GM12892 (cell line): ENCODE data around the gene SERPINE1.

Experiments used
- POLR2A ChIP-seq: IDR thresholded peaks from 2 replicates; pipeline ENCODE4 v1.6.1; 2011; ENCODE audit warnings: low read depth, low read length, control low read depth
- POLR2AphosphoS5 ChIP-seq: IDR thresholded peaks from 2 replicates; pipeline ENCODE4 v1.6.1; 2011; ENCODE audit warnings: low read depth, low read length, control low read depth
- TAF1 ChIP-seq: IDR thresholded peaks from 2 replicates; pipeline ENCODE4 v1.6.1; 2011; ENCODE audit warnings: low read depth, mild to moderate bottlenecking, control low read depth, low read length, borderline replicate concordance

- no peak for TF ChIP-seq POLR2A
- no peak for TF ChIP-seq TAF1
- TF ChIP-seq POLR2AphosphoS5, result no peak
Measured at GRCh38 chr7:101127460-101128039, 646 bp downstream of the SERPINE1 start.
